Endothelial cell of umbilical vein (primary cell): ENCODE data around the gene EZH1. TPM values are rescaled to one million over a fixed set of nuclear protein-coding genes. Genes with fewer than 3 reads are reported as not detected.

ENCODE experiments used
- BruUV-seq: library from RNA; stranded (reverse); fragments of 400-500 nt; replicated peaks from 2 replicates; lab custom pipeline; 2021; lab: Mats Ljungman, UMichigan
- CTCF ChIA-PET: fragments of 300-600, 350-600 bp; sonication (Branson Sonifier 250); formaldehyde crosslinking; loops from one replicate; lab custom pipeline; 2021; ENCODE audit warnings: antibody characterized with exemption, inconsistent platforms; lab: Charles Lee
- POLR2A ChIA-PET: fragments of 300-600, 350-600 bp; sonication (Branson Sonifier 250); formaldehyde crosslinking; loops from one replicate; lab custom pipeline; 2021; ENCODE audit warnings: antibody characterized with exemption, inconsistent platforms; lab: Charles Lee
- DNase-seq: peaks from one replicate; pipeline ENCODE4 v3.0.0-alpha.2; 2011; ENCODE audit warnings: low read depth, low spot score
- FAIRE-seq: peaks from 2 replicates; lab custom pipeline; 2011; peaks lifted over from hg19 to GRCh38; lab: Jason Lieb, UNC
- H2AFZ ChIP-seq: 2 replicates; pipeline ENCODE4 v1.6.0; 2012; ENCODE audit warnings: low read depth, low read length, control low read depth, inconsistent platforms
- H3K27ac ChIP-seq: 2 replicates; pipeline ENCODE4 v1.5.1; 2011; ENCODE audit warnings: low read depth, mild to moderate bottlenecking, control low read depth, low read length, moderate library complexity; ENCODE audit not compliant: insufficient read depth
- H3K27me3 ChIP-seq, 2 experiments: 2 replicates each; pipeline versions ENCODE4 v1.6.0 to v1.6.1; 2011; ENCODE audit warnings: low read length in 2 of 2, mixed read lengths in 1 of 2; ENCODE audit not compliant: control insufficient read depth in 2 of 2, insufficient read depth in 2 of 2
- H3K36me3 ChIP-seq, 2 experiments: 2 replicates in 1 of 2; 3 replicates in 1 of 2; pipeline ENCODE4 v1.5.1; 2011; ENCODE audit warnings: low read length in 2 of 2, mild to moderate bottlenecking in 1 of 2, moderate library complexity in 1 of 2; ENCODE audit not compliant: control insufficient read depth in 2 of 2, insufficient read depth in 2 of 2; ENCODE audit errors: extremely low read depth in 1 of 2
- H3K4me1 ChIP-seq: 3 replicates; pipeline ENCODE4 v1.5.1; 2011; ENCODE audit warnings: mild to moderate bottlenecking, low read length; ENCODE audit not compliant: control insufficient read depth, insufficient read depth; ENCODE audit errors: extremely low read depth
- H3K4me2 ChIP-seq: 2 replicates; pipeline ENCODE4 v1.6.1; 2011; ENCODE audit warnings: low read length, control low read depth, mixed read lengths; ENCODE audit not compliant: insufficient read depth
- H3K4me3 ChIP-seq, 3 experiments: fragments of 200-600 bp in 1 of 3; sonication (generic), shearing (Covaris generic) in 1 of 3; replicated peaks in 1 of 3; 2 replicates each; pipeline ENCODE4 v1.5.1; 2011 to 2016; ENCODE audit warnings: control low read depth in 3 of 3, low read length in 3 of 3, mild to moderate bottlenecking in 2 of 3, inconsistent platforms in 1 of 3, low read depth in 1 of 3, moderate library complexity in 1 of 3; ENCODE audit not compliant: insufficient read depth in 1 of 3
- H3K79me2 ChIP-seq: 2 replicates; pipeline ENCODE4 v1.6.0; 2012; ENCODE audit warnings: low read length, inconsistent platforms; ENCODE audit not compliant: control insufficient read depth, insufficient read depth
- H3K9ac ChIP-seq: replicated peaks from 2 replicates; pipeline ENCODE3; 2011; ENCODE audit warnings: low read length, control low read depth; ENCODE audit not compliant: insufficient read depth; ENCODE audit errors: extremely low read depth
- H3K9me1 ChIP-seq: replicated peaks from 3 replicates; pipeline ENCODE4 v1.6.0; 2011; ENCODE audit warnings: mild to moderate bottlenecking, low read length; ENCODE audit not compliant: control insufficient read depth, insufficient read depth; ENCODE audit errors: extremely low read depth
- H3K9me3 ChIP-seq: replicated peaks from 2 replicates; pipeline ENCODE4 v1.5.1; 2012; ENCODE audit warnings: low read length, inconsistent platforms; ENCODE audit not compliant: control insufficient read depth, insufficient read depth
- H4K20me1 ChIP-seq: replicated peaks from 2 replicates; pipeline ENCODE3; 2011; ENCODE audit warnings: mild to moderate bottlenecking, low read length; ENCODE audit not compliant: control insufficient read depth, insufficient read depth; ENCODE audit errors: extremely low read depth
- CTCF ChIP-seq, 2 donors: IDR thresholded peaks; 1 replicate in 1 of 2; 2 replicates in 1 of 2; pipeline ENCODE4 v1.5.1; 2011; ENCODE audit warnings: low read length in 2 of 2, mild to moderate bottlenecking in 2 of 2, moderate library complexity in 2 of 2, control low read depth in 1 of 2, inconsistent platforms in 1 of 2, low read depth in 1 of 2; ENCODE audit not compliant: insufficient read depth in 1 of 2; ENCODE audit errors: extremely low read depth in 1 of 2
- EZH2 ChIP-seq: IDR thresholded peaks from 2 replicates; pipeline ENCODE4 v1.6.1; 2012; ENCODE audit warnings: borderline replicate concordance, low read depth, mild to moderate bottlenecking, moderate library complexity, low read length, inconsistent platforms; ENCODE audit not compliant: severe bottlenecking
- FOS ChIP-seq: IDR thresholded peaks from 2 replicates; pipeline ENCODE4 v1.6.1; 2011; ENCODE audit warnings: mild to moderate bottlenecking, low read length, moderate library complexity, borderline replicate concordance; ENCODE audit not compliant: insufficient read depth
- GATA2 ChIP-seq: IDR thresholded peaks from 2 replicates; pipeline ENCODE4 v1.7.0; 2011; ENCODE audit warnings: low read depth, mild to moderate bottlenecking, moderate library complexity, mixed read lengths, low read length; ENCODE audit not compliant: insufficient read length, insufficient read depth
- JUN ChIP-seq: IDR thresholded peaks from 2 replicates; pipeline ENCODE4 v1.6.1; 2011; ENCODE audit warnings: borderline replicate concordance, low read depth; ENCODE audit not compliant: insufficient read length, insufficient read depth
- MAX ChIP-seq: IDR thresholded peaks from 2 replicates; pipeline ENCODE4 v1.6.1; 2011; ENCODE audit not compliant: insufficient read depth, insufficient read length
- MYC ChIP-seq: IDR thresholded peaks from one replicate; pipeline ENCODE4 v1.6.1; 2011; ENCODE audit warnings: mild to moderate bottlenecking, low read depth, low read length
- POLR2A ChIP-seq: IDR thresholded peaks from 2 replicates; pipeline ENCODE4 v1.6.1; 2012; ENCODE audit warnings: low read depth, mild to moderate bottlenecking, control low read depth, low read length
- POLR2AphosphoS5 ChIP-seq: IDR thresholded peaks from 2 replicates; pipeline ENCODE4 v1.6.1; 2012; ENCODE audit warnings: low read depth, mild to moderate bottlenecking, control low read depth, low read length, moderate library complexity; ENCODE audit not compliant: insufficient read depth
- dilution Hi-C: fragments of 300-500 bp; cut with MboI; formaldehyde crosslinking; loops from one replicate; pipeline ENCODE4 v1.15.0; 2019; ENCODE audit warnings: low sequenced_read_pairs; ENCODE audit not compliant: extremely low pct_ligation_motif_present
- intact Hi-C: fragments of 100-400 bp; cut with micrococcal nuclease; formaldehyde crosslinking; loops from one replicate; pipeline ENCODE4 v1.10.0; 2022
- polyA plus RNA-seq, 4 experiments: library from polyadenylated mRNA; depleted of rRNA in 3 of 4; stranded (reverse) in 3 of 4; unstranded in 1 of 4; fragments of >200 nt; gene quantifications; 2 replicates each; pipeline versions ENCODE4 v1.2.1 to v1.2.3, GENCODE V29; 2011 to 2012; ENCODE audit warnings: missing spikeins in 1 of 4
- total RNA-seq: library from RNA; stranded (reverse); gene quantifications from 2 replicates; pipeline ENCODE4 v1.2.3, GENCODE V29; 2021

The EZH1 gene
- total and polyA plus RNA-seq, 2 donors (not counting 3 experiments of a cell fraction or from before 2014, with no cell fraction given): 31.4 to 33.7 TPM

- peak overlapping the region; percentile 31 for H3K4me2 ChIP-seq
- intact Hi-C loops (loop anchor here (1.0 to 5.0 kb wide), 5 partner anchors 17 to 356 kb away; partner anchors contain the start of genes RETREG3, RPL27, TUBG1 and WNK4), dilution Hi-C loops (no loop called here)
- H3K9me3 ChIP-seq: no peaks in the 10 kb centered on the region
- DNase-seq: peak; percentile 81
- no peaks in the 10 kb centered on the region for H3K79me2 ChIP-seq
- H4K20me1 ChIP-seq: no peaks in the 10 kb centered on the region
- peak overlapping the region; percentile 48 for H3K27ac ChIP-seq
- no peaks in the 10 kb centered on the region for H3K9me1 ChIP-seq
- POLR2A ChIA-PET: interaction anchor here (0.7 to 1.2 kb wide), 3 partner anchors 22 to 100 kb away, joined by 3 to 4 read pairs (median 3); partner anchors contain the start of genes RETREG3 and TUBG1
- peak overlapping the region; percentile 62 for H3K9ac ChIP-seq
- H2AFZ ChIP-seq: peak overlapping the region; percentile 39
- H3K4me3 ChIP-seq: peak overlapping the region in 2 of 3 experiments; percentile 25 to 61
- FAIRE-seq: peak; percentile 92
- H3K4me1 ChIP-seq: peaks cover 46% of the 10 kb centered on the region
- BruUV-seq: TSS peak; percentile 97
- peaks cover 0 to 3% of the 10 kb centered on the region in 2 experiments for H3K36me3 ChIP-seq
- H3K27me3 ChIP-seq: no peaks in the 10 kb centered on the region
- CTCF ChIA-PET: interaction anchor here (0.8 to 8.3 kb wide), 6 partner anchors 15 to 124 kb away, joined by 4 to 235 read pairs (median 9); partner anchors contain the start of genes PSMC3IP, RETREG3, TUBG1 and TUBG2
- TF ChIP-seq EZH2: no peak
- no peak for TF ChIP-seq FOS
- no peak for TF ChIP-seq JUN
- peak; percentile 0 for TF ChIP-seq POLR2A
- no peak for TF ChIP-seq CTCF (IDR thresholded peaks at IDR 0.05; ENCODE audit: extremely low read depth in 1 of 2, insufficient read depth in 1 of 2, low read depth in 1 of 2, low read length in 2 of 2)
- TF ChIP-seq POLR2AphosphoS5: peak; percentile 63
- no peak for TF ChIP-seq GATA2
- no peak for TF ChIP-seq MYC
- TF ChIP-seq MAX: peak; percentile 36
Observed at GRCh38 chr17:42677921-42678781, 66.7 kb downstream of the EZH1 start.
